GM19455 (cell line): ENCODE measurements around the gene CLCA4.

Experiments
- ATAC-seq: cut with Tn5 transposase; IDR thresholded peaks from one replicate; pipeline ENCODE4 v1.9.1; 2021; ENCODE audit not compliant: unreplicated experiment

The CLCA4 gene, protein sequence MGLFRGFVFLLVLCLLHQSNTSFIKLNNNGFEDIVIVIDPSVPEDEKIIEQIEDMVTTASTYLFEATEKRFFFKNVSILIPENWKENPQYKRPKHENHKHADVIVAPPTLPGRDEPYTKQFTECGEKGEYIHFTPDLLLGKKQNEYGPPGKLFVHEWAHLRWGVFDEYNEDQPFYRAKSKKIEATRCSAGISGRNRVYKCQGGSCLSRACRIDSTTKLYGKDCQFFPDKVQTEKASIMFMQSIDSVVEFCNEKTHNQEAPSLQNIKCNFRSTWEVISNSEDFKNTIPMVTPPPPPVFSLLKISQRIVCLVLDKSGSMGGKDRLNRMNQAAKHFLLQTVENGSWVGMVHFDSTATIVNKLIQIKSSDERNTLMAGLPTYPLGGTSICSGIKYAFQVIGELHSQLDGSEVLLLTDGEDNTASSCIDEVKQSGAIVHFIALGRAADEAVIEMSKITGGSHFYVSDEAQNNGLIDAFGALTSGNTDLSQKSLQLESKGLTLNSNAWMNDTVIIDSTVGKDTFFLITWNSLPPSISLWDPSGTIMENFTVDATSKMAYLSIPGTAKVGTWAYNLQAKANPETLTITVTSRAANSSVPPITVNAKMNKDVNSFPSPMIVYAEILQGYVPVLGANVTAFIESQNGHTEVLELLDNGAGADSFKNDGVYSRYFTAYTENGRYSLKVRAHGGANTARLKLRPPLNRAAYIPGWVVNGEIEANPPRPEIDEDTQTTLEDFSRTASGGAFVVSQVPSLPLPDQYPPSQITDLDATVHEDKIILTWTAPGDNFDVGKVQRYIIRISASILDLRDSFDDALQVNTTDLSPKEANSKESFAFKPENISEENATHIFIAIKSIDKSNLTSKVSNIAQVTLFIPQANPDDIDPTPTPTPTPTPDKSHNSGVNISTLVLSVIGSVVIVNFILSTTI

DNA sequence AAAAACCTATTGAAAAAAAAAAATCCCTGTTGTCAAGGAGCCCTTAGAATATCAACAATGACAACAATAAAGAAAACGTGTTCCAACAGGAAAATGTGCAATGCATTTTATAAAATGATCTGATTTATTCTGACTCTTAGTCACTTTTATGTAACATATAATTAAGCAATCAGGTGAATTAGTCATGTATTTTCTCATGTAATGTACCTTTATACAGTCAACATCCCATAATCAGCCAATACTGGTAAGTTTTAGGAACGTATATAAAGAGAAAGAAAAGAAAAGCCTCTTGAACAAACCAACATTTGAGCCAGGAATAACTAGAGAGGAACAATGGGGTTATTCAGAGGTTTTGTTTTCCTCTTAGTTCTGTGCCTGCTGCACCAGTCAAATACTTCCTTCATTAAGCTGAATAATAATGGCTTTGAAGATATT lies at the start of gene CLCA4:
CLCA4 (plus strand) TSS at position 292 of the 435 bp plus-strand sequence; CDS start at position 334, 42 bp downstream.
- ATAC-seq, result no peak

DNA sequence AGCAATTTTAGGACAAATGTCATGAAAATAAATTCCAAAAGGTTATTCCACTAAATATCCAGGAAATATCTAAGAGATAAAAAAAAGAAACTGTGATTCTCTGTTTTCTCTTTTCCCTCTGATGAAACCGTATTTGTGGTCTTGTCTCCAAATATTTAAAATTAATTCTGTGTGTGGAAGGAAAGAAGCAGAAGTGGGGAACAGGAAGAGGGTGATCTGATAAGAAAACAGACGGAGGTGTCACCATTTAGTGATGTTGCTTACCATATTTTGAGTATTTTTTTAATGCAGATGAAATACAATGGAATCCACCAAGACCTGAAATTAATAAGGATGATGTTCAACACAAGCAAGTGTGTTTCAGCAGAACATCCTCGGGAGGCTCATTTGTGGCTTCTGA lies 48.6 kb upstream of the CLCA4 start:
- no peak for ATAC-seq

DNA sequence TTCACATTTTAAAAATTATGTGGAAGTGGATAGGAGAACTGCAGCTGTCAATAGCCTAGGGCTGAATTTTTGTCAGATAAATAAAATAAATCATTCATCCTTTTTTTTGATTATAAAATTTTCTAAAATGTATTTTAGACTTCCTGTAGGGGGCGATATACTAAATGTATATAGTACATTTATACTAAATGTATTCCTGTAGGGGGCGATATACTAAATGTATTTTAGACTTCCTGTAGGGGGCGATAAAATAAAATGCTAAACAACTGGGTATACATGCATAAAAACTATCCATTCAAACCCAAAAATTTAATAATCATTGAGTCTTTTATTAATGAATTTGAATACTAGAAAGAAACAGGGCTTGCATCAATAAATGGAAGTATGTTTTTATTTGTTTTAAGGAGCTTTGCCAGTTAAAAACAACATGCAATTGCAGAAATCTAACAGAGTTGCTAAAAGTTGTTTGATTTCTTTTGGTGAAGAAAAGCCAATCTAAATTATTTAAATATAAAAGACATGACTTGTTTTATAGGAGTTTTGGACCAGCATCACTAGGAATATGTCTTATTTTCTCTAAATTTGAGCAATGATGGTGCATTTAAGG lies 46.8 kb upstream of the CLCA4 start:
- peak; percentile 60 for ATAC-seq

DNA sequence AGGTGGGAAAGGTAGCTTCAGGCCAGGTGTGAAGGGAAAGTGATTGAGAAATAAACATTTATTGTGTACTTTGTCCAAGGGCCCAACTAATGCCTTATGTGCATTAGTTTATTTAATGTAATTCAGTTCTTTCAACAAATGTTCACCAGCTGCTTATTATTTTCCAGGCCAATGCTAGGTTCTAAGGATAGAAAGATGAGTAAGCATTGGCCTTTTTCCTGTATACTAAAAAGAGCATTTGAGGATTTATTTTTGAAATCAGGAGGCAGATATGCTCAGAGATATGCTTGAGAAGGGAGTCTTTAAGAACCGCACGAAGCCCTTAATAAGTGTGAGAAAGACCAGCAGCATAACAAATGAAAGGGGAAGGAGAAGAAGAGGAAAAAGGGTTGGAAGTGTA lies 46.2 kb upstream of the CLCA4 start:
- no peak for ATAC-seq

DNA sequence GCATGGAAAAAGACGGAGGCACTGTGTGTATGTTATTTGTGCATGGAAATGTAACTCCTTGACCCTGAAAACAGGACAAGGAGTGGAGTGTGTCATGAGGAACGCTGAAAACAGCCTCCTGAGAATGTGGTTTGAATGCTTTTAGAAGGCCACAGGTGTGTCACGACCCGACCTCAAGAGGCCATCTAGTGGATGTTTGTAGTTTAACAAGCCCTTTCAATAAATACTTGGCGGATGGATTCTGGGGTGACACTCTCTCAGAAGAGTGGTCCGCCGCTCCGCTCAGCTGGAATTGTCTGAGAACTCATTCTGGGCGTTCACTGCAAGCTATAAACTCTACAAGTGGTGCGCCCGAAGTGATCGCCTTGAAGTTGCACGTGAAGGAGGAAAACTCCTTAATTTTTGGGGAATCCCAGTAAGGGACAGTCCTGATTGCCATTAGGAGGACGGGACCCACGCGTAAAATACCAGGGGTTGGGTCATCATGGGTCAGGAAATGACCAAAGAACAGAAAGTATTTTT lies 44.7 kb upstream of the CLCA4 start:
- peak; percentile 73 for ATAC-seq

DNA sequence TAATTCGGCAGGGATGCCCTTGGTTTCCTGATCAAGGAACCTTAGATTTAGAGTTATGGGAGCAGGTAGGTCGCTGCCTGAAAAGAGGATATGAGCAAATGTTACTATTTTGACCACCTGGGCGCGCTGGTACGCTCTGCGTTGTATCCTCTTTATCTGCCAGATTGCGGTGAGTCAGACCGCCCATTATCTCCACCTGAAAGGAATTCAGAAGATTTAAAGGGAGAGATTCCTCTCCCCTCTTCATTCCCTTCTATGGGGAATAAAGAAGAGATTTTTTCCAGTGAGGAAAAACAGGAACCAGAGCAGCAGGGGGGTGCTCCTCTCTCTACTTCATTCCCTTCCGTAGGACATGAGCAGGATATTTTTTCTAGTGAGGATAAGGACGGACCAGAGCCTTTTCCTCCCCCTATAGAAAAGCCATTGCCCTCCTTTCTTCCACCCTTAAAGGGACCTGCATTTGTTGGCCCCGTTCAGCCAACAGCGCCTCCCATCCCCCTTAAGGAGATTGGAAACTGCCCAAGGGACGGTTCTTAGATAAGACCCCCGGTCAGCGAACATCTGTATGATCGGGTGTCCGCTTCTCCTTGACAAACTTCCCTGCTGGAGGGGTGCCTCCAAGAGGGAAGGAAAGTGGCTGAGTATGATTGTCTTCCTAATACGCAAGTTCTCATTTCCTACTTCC lies 44.0 kb upstream of the CLCA4 start:
- no peak for ATAC-seq

DNA sequence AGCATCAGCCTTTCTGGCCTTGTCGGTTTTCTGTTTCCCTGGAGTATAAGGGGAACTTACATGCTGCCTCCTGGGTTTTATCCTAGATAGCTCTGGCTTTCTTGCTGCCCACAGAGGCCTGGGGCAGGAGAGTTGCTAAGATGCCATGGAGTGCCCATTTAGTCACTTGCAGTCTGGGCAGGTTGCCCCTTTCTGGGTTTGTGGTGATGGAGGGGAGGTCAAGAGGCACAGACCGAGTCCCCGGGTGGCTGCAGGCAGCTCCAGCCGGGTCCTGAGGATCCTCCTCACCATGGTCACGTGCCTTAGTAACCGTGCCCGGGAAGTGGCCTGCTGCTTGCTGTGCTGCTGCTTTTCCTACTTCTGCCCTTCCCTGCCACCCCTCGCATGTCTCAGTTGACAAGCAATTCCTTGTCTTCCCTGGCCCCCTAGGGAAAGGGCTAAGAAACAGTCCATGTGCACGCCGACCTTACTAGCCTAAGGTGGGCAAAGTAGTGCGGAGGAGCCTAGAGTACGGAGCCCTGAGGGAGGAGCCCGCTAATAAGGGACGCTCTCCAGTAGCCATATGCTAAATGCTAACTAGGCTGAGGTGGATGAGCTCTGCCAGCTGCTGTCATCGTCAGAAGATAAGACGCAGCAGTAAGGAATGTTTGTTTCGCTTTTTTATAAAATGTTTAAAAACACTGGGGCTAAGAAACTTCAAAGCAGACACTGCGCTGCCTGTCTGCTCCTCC lies 43.3 kb upstream of the CLCA4 start:
- ATAC-seq, result no peak

DNA sequence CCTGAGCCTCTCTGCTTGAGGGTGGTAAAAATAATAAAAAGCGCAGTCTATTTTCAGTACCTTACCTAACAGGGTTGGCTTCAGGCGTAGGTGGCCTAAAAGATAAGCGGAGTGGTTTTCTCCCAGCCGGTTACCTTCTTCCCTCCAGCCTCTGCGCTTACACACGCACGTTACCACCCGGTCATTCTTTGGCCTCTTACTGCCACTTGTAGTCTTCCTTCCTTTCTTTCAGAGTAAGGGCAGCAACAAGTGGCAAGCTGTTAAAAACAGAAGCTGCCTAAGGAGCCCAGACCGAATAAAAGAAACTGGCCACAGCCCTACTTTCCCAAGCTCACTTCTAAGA lies 42.8 kb upstream of the CLCA4 start:
- no peak for ATAC-seq

DNA sequence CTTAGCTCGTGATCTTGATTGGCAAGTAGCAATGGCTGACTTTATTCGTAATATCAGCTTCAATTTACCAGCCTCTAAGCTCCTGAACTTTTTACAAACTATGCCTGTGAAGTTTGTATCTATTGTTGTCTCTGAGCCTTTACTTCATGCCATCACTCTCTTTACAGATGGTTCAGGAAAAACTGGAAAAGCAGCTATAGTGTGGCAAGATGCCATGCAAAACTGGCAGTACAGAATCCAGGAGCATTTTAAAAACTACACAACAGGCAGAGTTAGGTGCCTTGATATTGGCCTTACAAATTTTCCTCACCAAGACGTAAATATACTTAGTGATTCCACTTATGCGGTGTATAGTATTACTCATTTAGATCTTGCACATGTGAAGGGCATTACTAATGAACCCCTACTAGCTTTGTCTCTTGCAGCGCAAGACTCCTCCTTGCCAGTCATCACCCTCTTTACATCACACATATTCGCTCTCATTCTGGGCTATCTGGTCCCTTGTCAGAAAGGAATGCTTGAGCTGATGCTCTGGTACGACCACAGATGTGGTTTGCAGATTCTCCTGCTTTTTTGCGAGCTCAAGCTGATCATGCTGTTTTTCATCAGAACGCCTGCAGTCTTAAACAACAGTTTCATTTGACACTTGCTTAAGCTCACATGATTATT lies 41.8 kb upstream of the CLCA4 start:
- no peak for ATAC-seq

DNA sequence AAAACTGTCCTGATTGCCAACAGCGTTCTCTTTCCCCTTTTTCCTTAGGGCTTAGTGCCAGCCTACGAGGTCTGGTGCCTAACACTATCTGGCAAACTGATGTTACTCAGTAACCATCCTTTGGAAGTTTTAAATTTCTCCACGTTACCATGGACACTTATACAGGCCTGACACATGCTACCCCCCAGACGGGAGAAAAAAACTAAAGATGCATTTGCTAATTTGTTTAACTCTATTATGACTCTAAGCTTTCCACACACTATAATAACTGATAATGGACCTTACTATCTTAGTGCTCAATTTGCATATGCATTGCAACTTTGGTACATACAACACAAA lies 41.3 kb upstream of the CLCA4 start:
- no peak for ATAC-seq

DNA sequence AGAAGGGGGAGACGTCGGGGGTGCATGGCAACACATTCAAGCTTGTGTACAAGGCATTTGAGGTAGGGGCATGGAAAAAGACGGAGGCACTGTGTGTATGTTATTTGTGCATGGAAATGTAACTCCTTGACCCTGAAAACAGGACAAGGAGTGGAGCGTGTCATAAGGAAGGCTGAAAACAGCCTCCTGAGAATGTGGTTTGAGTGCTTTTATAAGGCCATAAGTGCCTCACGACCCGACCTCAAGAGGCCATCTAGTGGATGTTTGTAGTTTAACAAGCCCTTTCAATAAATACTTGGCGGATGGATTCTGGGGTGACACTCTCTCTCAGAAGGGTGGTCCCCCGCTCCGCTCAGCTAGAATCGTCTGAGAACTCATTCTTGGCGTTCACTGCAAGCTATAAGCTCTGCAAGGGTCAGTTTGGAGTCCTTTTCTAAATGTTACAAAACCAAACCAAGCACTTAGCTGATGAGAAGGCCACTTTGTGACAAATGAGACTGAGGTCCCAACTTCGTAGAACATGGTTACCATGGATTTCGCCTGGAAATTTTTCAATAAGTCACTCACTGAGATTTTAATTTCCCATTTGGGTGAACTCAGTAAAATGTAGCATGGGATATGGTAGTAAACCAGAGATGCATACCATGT lies 38.8 kb upstream of the CLCA4 start:
- ATAC-seq, result no peak

DNA sequence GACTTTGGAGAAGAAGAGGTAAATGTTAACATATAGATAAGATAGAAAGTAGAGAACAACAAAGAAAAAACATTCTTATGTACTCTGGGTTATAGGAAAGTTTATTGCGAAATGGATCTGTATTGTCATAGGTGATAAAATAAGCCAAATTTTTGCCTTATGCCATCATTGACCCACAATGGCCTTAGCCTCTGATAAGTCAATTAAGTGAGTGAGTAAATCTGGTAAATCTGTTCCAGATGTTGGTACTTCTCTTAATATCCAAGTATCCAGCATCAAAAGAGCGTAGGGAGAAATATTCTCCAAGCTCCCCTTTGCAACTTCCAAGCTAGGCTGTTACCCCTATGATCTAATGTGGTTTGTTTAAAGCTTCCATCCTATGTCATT lies 38.3 kb upstream of the CLCA4 start:
- ATAC-seq, result no peak

DNA sequence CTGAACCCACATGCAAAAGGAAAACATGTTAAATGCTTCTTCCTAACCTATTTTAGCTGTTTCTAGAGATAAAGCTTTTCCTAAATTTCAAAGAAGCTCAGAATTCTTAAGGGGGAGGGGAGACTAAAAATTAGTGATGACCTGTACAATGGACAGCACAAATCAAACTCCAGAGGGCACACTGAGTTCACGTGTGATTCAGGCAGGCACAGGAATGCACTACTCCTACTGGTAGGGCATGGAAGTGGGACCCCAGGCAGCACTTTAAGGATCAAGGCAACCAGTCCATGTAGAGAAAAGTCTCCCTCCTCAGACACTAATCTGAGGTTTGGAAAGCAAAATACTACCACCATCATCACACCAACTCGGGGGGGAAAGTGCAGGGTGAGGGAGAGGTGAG lies 31.3 kb upstream of the CLCA4 start:
- ATAC-seq, result no peak

DNA sequence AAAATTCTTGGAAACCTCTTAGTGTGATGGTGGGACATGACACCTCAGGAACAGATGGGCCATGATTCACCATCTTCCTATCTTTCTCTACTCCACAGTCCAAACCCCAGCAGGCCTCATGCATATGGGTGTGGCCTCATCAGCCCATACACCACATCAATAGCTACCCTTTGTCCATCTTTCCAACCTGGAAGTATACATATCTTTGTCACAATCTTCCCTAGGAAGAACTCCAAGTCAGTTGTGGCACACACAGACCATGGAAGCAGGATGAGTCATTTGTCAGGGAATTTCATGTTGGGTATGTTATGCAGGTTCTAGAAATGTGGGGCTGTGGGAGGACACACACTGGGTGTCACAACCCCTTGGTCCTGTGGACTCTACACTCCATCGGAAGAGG lies 30.5 kb upstream of the CLCA4 start:
- ATAC-seq, result no peak

DNA sequence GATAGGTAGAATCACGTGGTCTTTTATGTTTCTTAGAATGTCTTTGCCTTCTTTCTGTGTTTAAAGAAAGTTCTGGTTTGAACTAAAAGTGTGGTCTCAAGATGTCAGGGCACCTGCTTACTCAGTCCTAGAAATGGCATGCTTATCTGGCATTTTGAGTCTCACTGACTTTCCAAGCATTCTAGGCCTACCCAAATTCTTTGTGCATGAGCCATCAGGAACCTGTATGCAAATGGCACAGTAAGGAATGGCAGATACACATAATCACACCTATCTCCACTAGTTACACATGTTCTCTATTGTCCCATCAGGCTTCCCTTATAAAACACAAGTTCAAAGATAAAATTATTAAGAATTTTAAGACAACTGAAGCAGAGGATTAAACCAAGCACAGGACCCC lies 29.5 kb upstream of the CLCA4 start:
- ATAC-seq, result no peak

DNA sequence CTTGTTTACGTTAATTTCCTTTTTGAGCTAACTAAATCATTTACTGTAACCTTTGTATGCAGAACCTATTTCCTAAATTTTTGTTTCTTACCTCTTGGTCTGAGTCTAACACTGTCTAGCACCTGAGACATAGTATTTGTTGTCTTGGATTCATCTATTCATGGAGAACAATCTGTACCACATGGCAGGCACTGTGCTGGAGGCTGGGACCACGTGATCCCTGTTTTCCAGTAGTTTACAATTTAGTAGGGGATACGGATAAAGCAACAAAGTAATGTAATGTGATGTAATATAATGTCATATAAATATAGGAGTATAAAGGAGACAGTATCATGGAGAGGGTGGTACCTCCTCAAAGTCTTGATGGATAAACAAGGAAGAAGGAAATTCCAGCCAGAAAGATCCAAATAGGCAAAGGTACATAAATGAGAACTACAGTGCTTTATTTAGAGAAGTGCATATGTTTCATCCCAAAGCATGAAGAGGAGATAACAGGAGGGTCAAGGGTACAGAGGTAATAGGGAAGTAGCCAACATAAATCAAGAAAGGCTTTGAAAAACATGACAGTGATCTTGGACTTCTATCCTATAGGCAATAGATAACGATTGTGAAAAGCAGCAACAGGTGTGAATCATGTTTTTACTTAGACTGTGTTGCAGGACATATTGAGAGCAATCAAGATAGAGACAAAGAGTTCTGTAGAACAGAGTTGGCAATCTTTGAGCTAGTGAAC lies 25.9 kb upstream of the CLCA4 start:
- ATAC-seq, result no peak

DNA sequence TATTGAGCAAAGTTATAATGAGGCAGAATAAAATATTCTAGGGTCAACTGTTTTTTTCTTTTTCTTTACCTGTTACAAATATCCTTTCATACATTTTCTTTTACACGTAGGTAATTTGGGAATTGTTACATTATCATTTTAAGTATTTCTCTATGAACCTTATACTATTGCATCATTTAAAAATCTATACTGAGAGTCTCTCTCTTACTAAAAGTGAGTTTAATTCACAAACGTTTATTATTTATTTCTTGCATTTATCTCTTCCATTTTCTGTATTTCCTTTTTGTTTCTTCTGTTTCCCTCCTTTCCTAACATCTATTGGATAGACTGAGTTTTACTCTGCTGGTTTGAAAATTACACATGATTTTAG lies 25.4 kb upstream of the CLCA4 start:
- ATAC-seq, result no peak

DNA sequence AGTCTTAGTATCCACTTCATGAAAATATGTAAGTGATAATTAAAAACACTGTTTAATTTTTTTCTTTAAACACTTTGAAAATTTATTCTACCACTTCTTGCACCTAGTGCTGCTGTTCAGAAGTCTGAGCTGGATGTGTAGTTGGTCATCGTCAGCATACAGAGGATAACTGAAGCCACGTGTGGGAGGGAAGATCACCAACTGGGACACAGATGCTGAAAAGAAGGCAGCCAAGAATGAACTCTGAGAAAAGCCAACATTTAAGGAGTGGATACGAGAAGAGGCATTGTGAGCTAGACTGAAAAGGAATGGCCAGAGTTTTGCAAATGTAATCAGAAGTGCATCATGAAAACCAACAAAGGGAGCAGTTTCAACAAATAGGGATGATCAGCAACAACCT lies 24.6 kb upstream of the CLCA4 start:
- no peak for ATAC-seq
